HCT116 (cell line): ENCODE measurements around the gene GPD2. TPM values are rescaled to one million over a fixed set of nuclear protein-coding genes. Genes with fewer than 3 reads are reported as not detected.

ENCODE experiments used
- ATAC-seq: fragments of 200-7000 bp; cut with Tn5 transposase; 2 replicates; pipeline ENCODE4 v1.9.1; 2020; ENCODE audit warnings: mild to moderate bottlenecking, moderate library complexity
- BruUV-seq: library from RNA; stranded (reverse); fragments of 400-500 nt; replicated peaks from 2 replicates; lab custom pipeline; 2021; lab: Mats Ljungman, UMichigan
- CTCF ChIA-PET: fragments of 300-600 bp; sonication (Branson Sonifier 250); formaldehyde crosslinking; loops from one replicate; lab custom pipeline; 2021; ENCODE audit warnings: antibody characterized with exemption; lab: Charles Lee
- POLR2A ChIA-PET: fragments of 300-600, 350-600 bp; sonication (Branson Sonifier 250); formaldehyde crosslinking; loops from one replicate; lab custom pipeline; 2021; ENCODE audit warnings: antibody characterized with exemption; lab: Charles Lee
- RAD21 ChIA-PET, 2 experiments: fragments of 300-600 bp; sonication (Branson Sonifier 250); formaldehyde crosslinking; loops; one replicate each; lab custom pipeline; 2023; ENCODE audit warnings: low total read pairs in 2 of 2; ENCODE audit not compliant: uncharacterized antibody in 2 of 2, unreplicated experiment in 2 of 2, low non-redundant PET in 1 of 2; lab: Charles Lee
- DNase-seq: peaks from one replicate; pipeline ENCODE4 v3.0.0-alpha.2; 2010; ENCODE audit warnings: low read depth, low spot score
- H2AFZ ChIP-seq: fragments of 200-600 bp; shearing (Covaris generic), sonication (generic); 2 replicates; pipeline ENCODE4 v1.6.1; 2017; ENCODE audit warnings: low read depth, mixed run types, mixed read lengths, antibody characterized with exemption, low read length; ENCODE audit not compliant: poor library complexity, severe bottlenecking
- H3K27ac ChIP-seq: 2 replicates; pipeline ENCODE4 v1.5.1; 2012; ENCODE audit warnings: low read depth, low read length
- H3K27me3 ChIP-seq: fragments of 200-600 bp; sonication (generic); 2 replicates; pipeline ENCODE4 v1.6.1; 2016; ENCODE audit warnings: mixed run types, low read length, mixed read lengths; ENCODE audit not compliant: insufficient read depth
- H3K36me3 ChIP-seq, 2 experiments: fragments of 200-500 bp in 1 of 2; fragments of 200-600 bp in 1 of 2; sonication (Bioruptor generic) in 1 of 2; sonication (generic) in 1 of 2; 2 replicates each; pipeline versions ENCODE4 v1.5.1 to v1.6.1; 2014 to 2016; ENCODE audit warnings: low read length in 2 of 2, inconsistent platforms in 1 of 2, mixed read lengths in 1 of 2, mixed run types in 1 of 2; ENCODE audit not compliant: insufficient read depth in 2 of 2, control insufficient read depth in 1 of 2
- H3K4me1 ChIP-seq, 2 experiments: fragments of 200-600 bp in 1 of 2; sonication (generic) in 1 of 2; 2 replicates each; pipeline versions ENCODE4 v1.5.1 to v1.6.1; 2012 to 2017; ENCODE audit warnings: low read length in 2 of 2, inconsistent platforms in 1 of 2, mild to moderate bottlenecking in 1 of 2, mixed read lengths in 1 of 2, mixed run types in 1 of 2, moderate library complexity in 1 of 2; ENCODE audit not compliant: insufficient read depth in 2 of 2, control insufficient read depth in 1 of 2
- H3K4me2 ChIP-seq: fragments of 200-600 bp; sonication (generic); 2 replicates; pipeline ENCODE4 v1.6.1; 2017; ENCODE audit warnings: mixed run types, low read length, mixed read lengths
- H3K4me3 ChIP-seq, 2 experiments: fragments of 200-600 bp in 1 of 2; sonication (generic) in 1 of 2; replicated peaks in 1 of 2; 2 replicates each; pipeline ENCODE4 v1.5.1; 2011 to 2016; ENCODE audit warnings: low read length in 2 of 2, control low read depth in 1 of 2, low read depth in 1 of 2, mild to moderate bottlenecking in 1 of 2, mixed read lengths in 1 of 2, mixed run types in 1 of 2
- H3K79me2 ChIP-seq: fragments of 200-600 bp; sonication (generic); 2 replicates; pipeline ENCODE4 v1.6.1; 2017; ENCODE audit warnings: mild to moderate bottlenecking, mixed run types, low read length, moderate library complexity, mixed read lengths; ENCODE audit not compliant: insufficient read depth
- H3K9ac ChIP-seq: fragments of 200-600 bp; sonication (generic); 2 replicates; pipeline ENCODE4 v1.6.1; 2016; ENCODE audit warnings: low read length, mixed read lengths
- H3K9me2 ChIP-seq: fragments of 200-600 bp; sonication (generic), shearing (Covaris generic); 2 replicates; pipeline ENCODE4 v1.6.1; 2017; ENCODE audit warnings: mixed run types, mild to moderate bottlenecking, moderate library complexity; ENCODE audit not compliant: insufficient read depth
- H3K9me3 ChIP-seq, 2 experiments: fragments of 200-500 bp in 1 of 2; fragments of 200-600 bp in 1 of 2; sonication (Bioruptor generic) in 1 of 2; sonication (generic) in 1 of 2; 2 replicates each; pipeline ENCODE4 v1.6.1; 2014 to 2017; ENCODE audit warnings: low read length in 2 of 2, mixed read lengths in 2 of 2, inconsistent platforms in 1 of 2, low read depth in 1 of 2, mild to moderate bottlenecking in 1 of 2, mixed run types in 1 of 2, moderate library complexity in 1 of 2; ENCODE audit not compliant: control insufficient read depth in 1 of 2, insufficient read depth in 1 of 2
- H4K20me1 ChIP-seq: fragments of 200-600 bp; sonication (generic), shearing (Covaris generic); 2 replicates; pipeline ENCODE4 v1.6.1; 2017; ENCODE audit warnings: mixed run types, mild to moderate bottlenecking, moderate library complexity; ENCODE audit not compliant: insufficient read depth
- EGR1 ChIP-seq: IDR thresholded peaks from 2 replicates; pipeline ENCODE4 v1.6.1; 2012; ENCODE audit warnings: low read depth
- ELF1 ChIP-seq: IDR thresholded peaks from 2 replicates; pipeline ENCODE4 v1.6.1; 2012; ENCODE audit warnings: low read depth, borderline replicate concordance
- FOSL1 ChIP-seq: IDR thresholded peaks from 2 replicates; pipeline ENCODE4 v1.6.1; 2012; ENCODE audit warnings: low read depth
- JUND ChIP-seq: IDR thresholded peaks from 2 replicates; pipeline ENCODE4 v1.6.1; 2012
- POLR2AphosphoS5 ChIP-seq: IDR thresholded peaks from 2 replicates; pipeline ENCODE4 v1.6.1; 2011; ENCODE audit warnings: mild to moderate bottlenecking, low read depth, low read length, moderate library complexity
- SIN3A ChIP-seq: IDR thresholded peaks from 2 replicates; pipeline ENCODE4 v1.6.1; 2012; ENCODE audit warnings: low read depth
- SP1 ChIP-seq: IDR thresholded peaks from 2 replicates; pipeline ENCODE4 v1.6.1; 2012; ENCODE audit warnings: low read depth
- ZFX ChIP-seq: fragments of 450-650 bp; IDR thresholded peaks from 2 replicates; pipeline ENCODE4 v1.6.1; 2017
- ZNF274 ChIP-seq: fragments of 200-500 bp; sonication (Bioruptor generic); IDR thresholded peaks from 2 replicates; pipeline ENCODE4 v1.6.1; 2014; ENCODE audit warnings: mild to moderate bottlenecking, low read depth, low read length, inconsistent platforms
- intact Hi-C: fragments of 100-400 bp; cut with micrococcal nuclease; formaldehyde crosslinking; loops from 2 replicates; pipeline ENCODE4 v1.10.0; 2022
- total RNA-seq: library from RNA; stranded (reverse); gene quantifications from one replicate; pipeline ENCODE4 v1.2.1, GENCODE V29; 2021; ENCODE audit not compliant: unreplicated experiment
- TF ChIP-seq, protein P1 (sequence below), 3 experiments: fragments of 200-600 bp in 1 of 3; sonication (generic) in 1 of 3; IDR thresholded peaks in 2 of 3; conservative IDR thresholded peaks in 1 of 3; 2 replicates each; pipeline ENCODE4 v1.5.1; 2012 to 2017; ENCODE audit warnings: low read depth in 2 of 3, low read length in 2 of 3, antibody characterized with exemption in 1 of 3, borderline replicate concordance in 1 of 3, control low read depth in 1 of 3, mild to moderate bottlenecking in 1 of 3, mixed read lengths in 1 of 3, mixed run types in 1 of 3, moderate library complexity in 1 of 3; ENCODE audit not compliant: insufficient read depth in 1 of 3
- TF ChIP-seq, protein P2 (sequence below): IDR thresholded peaks from 2 replicates; pipeline ENCODE4 v1.6.1; 2012

The GPD2 gene
- total RNA-seq, 1 experiment from 2014 or later, result 80.7 TPM

DNA sequence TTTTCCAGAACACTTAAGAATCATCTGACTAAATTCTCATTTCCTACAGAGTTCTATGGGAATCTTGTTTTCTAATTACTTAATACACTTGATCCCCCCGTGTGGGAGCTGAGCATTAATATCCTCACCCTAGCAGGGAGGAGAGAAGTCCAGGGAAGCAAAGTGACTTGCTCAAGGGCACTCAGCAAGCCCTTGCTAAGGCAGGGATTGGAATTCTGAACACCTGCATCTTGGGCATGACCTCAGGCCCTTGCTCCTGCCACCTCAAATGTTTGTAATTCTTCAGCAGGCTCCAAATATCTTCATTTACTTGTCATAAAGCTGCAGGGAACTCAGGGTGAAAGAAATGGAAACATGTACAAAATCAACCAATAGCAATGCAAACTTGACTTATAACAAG lies 162.4 kb downstream of the GPD2 start:
- Histone ChIP-seq H3K9me3 (no peaks in the 10 kb centered on the region), H3K79me2 (no peaks in the 10 kb centered on the region), H3K4me3 (no peak overlapping the region), H3K27me3 (no peaks in the 10 kb centered on the region), H2AFZ (no peak overlapping the region), H3K9me2 (no peaks in the 10 kb centered on the region), H4K20me1 (no peaks in the 10 kb centered on the region), H3K4me2 (no peak overlapping the region), H3K27ac (no peak overlapping the region), H3K9ac (no peak overlapping the region), H3K36me3 (no peaks in the 10 kb centered on the region), H3K4me1 (no peaks in the 10 kb centered on the region)
- ChIA-PET CTCF (no interaction called here), RAD21 (no interaction called here), POLR2A (no interaction called here)
- DNase-seq (no peak), ATAC-seq (no peak)
- intact Hi-C loops, result loop anchor here (10.0 kb wide), 1 partner anchor 596 kb away; no protein-coding TSS in a partner anchor
- no peak for TF ChIP-seq FOSL1
- no peak for TF ChIP-seq ELF1
- no peak for TF ChIP-seq ZFX
- no peak for TF ChIP-seq SP1
- no peak for TF ChIP-seq ZNF274
- no peak for TF ChIP-seq SIN3A
- TF ChIP-seq, protein P1, sequence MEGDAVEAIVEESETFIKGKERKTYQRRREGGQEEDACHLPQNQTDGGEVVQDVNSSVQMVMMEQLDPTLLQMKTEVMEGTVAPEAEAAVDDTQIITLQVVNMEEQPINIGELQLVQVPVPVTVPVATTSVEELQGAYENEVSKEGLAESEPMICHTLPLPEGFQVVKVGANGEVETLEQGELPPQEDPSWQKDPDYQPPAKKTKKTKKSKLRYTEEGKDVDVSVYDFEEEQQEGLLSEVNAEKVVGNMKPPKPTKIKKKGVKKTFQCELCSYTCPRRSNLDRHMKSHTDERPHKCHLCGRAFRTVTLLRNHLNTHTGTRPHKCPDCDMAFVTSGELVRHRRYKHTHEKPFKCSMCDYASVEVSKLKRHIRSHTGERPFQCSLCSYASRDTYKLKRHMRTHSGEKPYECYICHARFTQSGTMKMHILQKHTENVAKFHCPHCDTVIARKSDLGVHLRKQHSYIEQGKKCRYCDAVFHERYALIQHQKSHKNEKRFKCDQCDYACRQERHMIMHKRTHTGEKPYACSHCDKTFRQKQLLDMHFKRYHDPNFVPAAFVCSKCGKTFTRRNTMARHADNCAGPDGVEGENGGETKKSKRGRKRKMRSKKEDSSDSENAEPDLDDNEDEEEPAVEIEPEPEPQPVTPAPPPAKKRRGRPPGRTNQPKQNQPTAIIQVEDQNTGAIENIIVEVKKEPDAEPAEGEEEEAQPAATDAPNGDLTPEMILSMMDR (IDR thresholded peaks at IDR 0.05 in 2 of 3, conservative IDR thresholded peaks at IDR 0.05 in 1 of 3; ENCODE audit: borderline replicate concordance in 1 of 3, insufficient read depth in 1 of 3, low read depth in 2 of 3, low read length in 2 of 3), result no peak
- TF ChIP-seq EGR1, result no peak
- TF ChIP-seq, protein P2, sequence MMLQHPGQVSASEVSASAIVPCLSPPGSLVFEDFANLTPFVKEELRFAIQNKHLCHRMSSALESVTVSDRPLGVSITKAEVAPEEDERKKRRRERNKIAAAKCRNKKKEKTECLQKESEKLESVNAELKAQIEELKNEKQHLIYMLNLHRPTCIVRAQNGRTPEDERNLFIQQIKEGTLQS, result no peak
- no peak for TF ChIP-seq POLR2AphosphoS5
- no peak for TF ChIP-seq JUND
- BruUV-seq, result no TSS peak
